Gastroesophageal sphincter (tissue), 3 donors: ENCODE measurements around the gene HPGD.

ENCODE experiments used
- CTCF ChIP-seq, 4 experiments: fragments of 200-600 bp in 2 of 4; fragments of 450-650 bp in 2 of 4; sonication (generic) in 1 of 4; IDR thresholded peaks; one replicate each; pipeline ENCODE4 v1.5.1; 2017 to 2019; ENCODE audit warnings: antibody characterized with exemption in 4 of 4, mild to moderate bottlenecking in 2 of 4, moderate library complexity in 2 of 4
- EP300 ChIP-seq: sonication (generic); formaldehyde crosslinking; IDR thresholded peaks from one replicate; pipeline ENCODE4 v1.6.1; 2017; ENCODE audit warnings: antibody characterized with exemption, mild to moderate bottlenecking

GRCh38 chr4:174522183-174523024 lies at the start of gene HPGD:
- no peak for TF ChIP-seq EP300
- no peak for TF ChIP-seq CTCF (IDR thresholded peaks at IDR 0.05)
